Measurements from ENCODE around the gene EIF4A2.

Gene EIF4A2

DNA sequence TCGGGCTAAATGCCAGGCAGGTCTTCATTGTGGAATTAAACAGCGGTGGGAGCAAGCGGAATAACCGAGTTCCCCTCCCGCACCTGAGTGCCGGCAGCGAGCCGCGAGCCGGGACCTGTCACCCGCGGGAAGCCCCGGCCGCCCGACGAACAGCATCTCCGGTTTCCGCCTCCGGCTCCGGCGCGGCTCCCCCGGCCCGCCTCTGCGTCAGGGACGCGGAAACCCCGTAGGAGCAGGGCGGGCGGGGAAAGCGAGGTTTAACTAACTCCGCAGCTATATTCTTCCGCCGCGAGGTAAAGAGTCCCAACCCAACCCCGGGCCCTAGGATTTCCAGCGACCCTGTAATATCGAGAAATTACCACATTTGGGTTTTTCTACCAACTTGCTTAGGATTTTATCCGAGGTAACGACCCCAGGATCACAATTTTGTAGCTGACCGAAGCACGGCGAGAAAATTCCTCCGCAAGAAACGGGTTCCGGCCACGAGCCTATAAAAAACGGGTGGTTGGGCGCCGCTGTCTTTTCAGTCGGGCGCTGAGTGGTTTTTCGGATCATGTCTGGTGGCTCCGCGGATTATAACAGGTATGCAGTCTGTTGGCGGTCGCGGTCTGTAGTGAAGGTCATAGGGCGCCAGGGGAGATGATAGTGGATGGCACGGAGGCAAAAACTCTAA, at the start of gene EIF4A2:
TSS of gene EIF4A2 (plus strand) at position 520 of the 673 bp plus-strand sequence. CDS start at position 554, 34 bp downstream.
- peak; percentile 92 for DNase-seq

GRCh38 chr3:186742618-186743380, 40.6 kb upstream of the EIF4A2 start:
- DNase-seq, result no peak

- DNase-seq, result no peak
These were observed 39.7 kb upstream of the EIF4A2 start for GRCh38 chr3:186743666-186744065.

DNA sequence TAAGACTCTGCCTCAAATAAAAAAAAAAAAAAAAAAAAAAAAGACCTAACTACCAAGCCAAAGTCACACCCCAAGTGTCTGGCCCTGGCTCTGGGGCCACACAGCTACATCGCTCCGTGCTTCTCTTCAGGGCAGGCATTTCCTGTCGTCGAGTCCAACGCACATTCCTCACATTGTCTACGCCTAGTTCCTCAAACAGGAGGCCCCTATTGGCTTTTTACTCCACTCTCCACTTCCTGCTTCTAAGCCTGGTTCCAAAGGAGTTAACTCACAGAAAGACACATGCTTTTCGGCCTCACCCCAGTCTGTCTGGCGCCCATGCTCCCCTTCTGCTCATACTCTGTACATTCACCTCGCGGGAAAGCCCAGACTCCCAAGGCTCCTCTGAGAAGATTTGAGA, 37.4 kb upstream of the EIF4A2 start:
- DNase-seq, result peak; percentile 1

DNA sequence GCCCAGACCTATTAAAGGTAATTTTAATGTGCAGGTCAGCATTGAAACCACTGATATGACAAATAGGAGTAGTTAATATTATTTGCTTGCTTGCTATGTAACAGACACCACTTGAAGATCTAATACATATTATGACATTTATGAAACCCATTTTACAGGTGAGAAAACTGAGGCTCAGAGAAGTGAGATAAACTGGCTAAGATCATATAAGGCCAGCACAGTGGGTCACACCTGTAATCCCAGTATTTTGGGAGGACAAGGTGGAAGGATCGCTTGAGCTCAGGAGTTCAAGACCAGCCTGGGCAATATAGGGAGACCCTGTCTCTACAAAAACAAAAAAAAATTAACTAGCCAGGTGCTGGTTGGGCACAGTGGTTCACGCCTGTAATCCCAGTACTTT, 33.1 kb upstream of the EIF4A2 start:
- DNase-seq, result no peak

DNA sequence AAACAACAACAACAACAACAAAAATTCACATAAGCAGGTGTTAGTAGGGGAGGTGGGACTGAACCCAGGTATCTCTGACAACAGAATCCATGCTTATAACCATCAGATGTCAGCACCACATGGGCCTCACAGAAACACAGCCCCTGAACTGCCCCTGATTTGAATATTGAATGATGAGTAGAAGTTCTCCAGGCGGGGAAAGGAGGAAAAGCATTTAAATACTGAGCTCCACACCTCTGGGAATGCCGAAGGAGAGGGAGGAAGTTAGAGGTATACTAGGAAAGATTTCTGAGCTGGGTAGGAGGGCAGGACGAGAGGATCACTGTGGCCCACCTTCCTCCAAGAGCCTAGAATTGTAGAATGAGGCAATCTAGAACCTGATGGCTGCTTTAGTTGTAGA, 31.9 kb upstream of the EIF4A2 start:
- no peak for DNase-seq

GRCh38 chr3:186754006-186754405, 29.4 kb upstream of the EIF4A2 start:
- no peak for DNase-seq

- DNase-seq, result no peak
These were observed 28.5 kb upstream of the EIF4A2 start for GRCh38 chr3:186754871-186755270.

- DNase-seq, result no peak
These were observed 26.2 kb upstream of the EIF4A2 start for GRCh38 chr3:186757214-186757613.

DNA sequence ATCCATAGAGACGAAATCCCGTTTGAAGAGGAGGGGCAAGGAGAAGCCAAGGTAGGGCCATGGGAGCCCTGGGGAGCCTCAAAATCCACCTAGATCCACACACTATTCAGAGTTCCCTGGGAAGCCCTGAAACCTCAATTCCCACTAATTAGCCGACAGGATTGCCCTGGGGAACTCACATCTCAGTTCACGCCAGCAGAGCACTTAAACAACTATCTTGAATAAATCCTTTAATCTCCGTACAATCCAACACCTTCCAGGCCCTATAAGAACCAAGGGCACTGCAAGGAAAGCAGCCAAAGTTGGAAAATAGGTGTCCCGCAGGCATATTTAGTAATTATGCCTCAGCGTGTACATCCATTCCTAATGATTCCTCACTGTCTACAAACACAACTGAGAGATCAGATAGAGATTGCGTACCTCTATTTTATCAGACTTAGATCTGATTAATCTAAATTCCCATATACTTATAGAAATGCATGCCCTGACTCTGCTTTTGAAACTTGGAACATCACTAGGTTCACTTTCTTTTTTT, 25.6 kb upstream of the EIF4A2 start:
- DNase-seq, result no peak

- no peak for DNase-seq
These were observed 24.0 kb upstream of the EIF4A2 start for GRCh38 chr3:186759231-186759930.

GRCh38 chr3:186760141-186760833, 23.1 kb upstream of the EIF4A2 start:
- no peak for DNase-seq

DNA sequence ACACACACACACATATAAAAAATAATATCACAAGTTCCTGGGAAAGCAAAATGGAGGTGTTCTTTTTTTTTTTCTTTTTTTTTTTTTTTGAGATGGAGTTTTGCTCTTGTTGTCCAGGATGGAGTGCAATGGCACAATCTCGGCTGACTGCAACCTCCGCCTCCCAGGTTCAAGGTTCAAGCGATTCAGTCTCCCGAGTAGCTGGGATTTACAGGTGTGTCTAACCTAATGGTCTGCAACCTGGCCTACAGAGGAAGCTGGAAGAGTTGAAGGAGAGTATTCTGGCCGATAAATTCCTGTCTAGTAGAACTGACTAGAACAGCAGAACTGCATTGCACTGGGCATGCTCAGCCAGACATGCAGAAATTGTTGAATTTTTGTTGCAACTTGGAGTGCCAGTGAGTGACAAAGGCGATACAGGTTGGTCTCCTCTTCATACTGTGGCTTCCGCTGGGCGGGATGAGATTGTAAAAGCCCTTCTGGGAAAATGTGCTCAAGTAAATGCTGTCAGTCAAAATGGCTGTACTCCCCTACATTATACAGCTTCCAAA, 22.4 kb upstream of the EIF4A2 start:
- no peak for DNase-seq

- DNase-seq, result peak; percentile 5
These were observed 11.1 kb upstream of the EIF4A2 start for GRCh38 chr3:186772281-186772694.

DNA sequence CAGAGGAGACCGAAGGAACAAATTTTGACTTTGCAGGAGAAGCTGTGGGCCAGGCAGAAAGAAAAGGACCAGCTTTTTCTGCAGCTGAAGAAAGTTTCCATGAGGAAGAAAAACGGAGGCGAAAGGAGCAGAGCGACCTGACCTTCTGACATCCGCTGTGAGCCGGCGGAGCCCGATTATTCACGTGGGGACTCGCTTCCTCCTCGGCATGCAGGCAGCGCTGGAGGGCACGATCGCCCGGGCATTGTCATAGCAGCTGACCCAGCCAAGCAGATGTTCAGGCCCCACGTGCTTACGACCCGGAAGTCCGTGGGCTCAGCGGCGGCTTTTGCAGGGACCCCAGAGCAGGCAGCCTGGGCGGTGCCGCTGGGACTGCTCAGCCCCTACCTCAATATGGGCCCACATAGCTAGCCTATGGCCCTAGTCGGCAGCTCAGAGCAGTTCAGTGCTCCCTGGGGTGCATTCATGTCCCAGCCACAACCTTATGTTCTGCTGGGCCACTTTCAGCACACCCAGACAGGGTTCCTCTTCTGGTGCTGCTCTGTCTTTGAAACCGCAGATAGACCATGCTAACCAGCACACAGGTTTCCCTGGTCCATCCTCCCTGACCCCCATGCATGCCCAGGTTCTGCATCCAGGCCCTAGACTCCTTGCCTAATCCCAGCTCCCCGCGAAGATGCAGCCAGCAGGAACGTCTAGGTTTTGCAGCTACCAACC, 10.5 kb upstream of the EIF4A2 start:
- DNase-seq, result peak; percentile 79

DNA sequence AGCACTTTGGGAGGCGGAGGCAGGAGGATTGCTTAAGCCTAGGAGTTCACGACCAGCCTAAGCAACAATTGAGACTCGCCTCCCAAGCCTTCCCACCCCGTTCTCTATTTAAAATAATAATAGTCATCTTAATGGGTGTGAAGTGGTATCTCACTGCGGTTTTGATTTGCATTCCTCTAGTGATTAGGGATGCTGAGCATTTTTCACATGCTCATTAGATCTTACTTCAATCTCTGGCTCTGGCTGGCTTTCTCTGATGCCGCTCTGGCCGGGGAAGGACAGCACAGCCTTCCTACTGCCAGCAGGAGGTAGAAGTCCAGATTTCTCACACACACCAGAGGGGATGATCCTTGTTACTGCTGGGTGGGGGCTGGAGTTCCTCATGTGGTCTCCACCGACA, 7.4 kb upstream of the EIF4A2 start:
- DNase-seq, result no peak

- no peak for DNase-seq
These were observed 4.2 kb upstream of the EIF4A2 start for GRCh38 chr3:186779204-186779603.

DNA sequence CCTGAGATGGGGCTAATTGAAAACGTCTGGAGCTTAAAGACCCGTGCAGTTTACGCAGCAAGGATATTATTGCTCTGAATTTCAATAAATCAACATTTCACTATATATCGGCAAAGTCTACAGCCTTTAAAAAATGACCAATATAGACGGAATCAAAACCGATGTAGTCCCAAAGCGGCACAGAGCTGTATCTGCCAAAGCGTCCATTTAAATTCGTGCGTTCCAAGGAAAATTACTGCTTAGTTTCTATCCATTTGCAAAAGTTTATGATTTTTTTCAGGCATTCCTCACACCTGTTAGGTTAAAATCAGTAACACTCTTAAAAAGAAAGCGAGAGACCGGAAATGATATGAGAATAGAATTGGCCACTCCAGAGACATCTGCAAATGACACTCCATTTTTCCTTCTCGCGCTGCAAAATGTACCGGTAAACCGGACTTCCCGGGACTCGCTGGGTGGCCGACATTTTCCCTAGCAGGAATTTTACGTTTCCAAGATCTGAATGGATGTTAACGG, 777 bp upstream of the EIF4A2 start:
- DNase-seq, result no peak

- DNase-seq, result peak; percentile 80
These were observed 546 bp downstream of the EIF4A2 start for GRCh38 chr3:186783731-186784515.

- peak; percentile 33 for DNase-seq
These were observed 1.6 kb downstream of the EIF4A2 start for GRCh38 chr3:186784820-186785494.

Measured in activated CD4-positive, alpha-beta T cell treated with anti-CD3 and anti-CD28 coated beads, Interleukin-2, amount 50 U/mL, for 16 hours (primary cell).